ENCODE measurements around the gene DIPK2A.

DIPK2A gene

DNA sequence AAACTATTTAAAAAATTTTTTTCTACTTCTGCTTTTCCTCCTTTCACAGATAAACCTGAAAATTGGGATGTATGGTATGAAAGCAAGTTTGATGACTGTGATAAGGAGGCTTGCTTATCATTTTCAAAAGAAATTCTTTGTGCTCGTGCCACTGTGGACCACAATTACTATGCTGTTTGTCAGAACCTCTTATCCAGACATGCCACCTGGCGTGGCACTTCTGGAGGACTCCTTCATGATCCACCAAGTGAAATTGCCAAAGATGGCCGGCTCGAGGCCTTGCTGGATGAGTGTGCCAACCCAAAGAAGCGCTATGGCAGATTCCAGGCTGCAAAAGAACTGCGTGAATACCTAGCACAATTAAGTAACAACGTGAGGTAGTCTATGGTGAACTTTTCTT lies 17.8 kb downstream of the DIPK2A start:
- H3K79me2 ChIP-seq (ENCODE audit: insufficient read depth, low read length), result peaks cover 26% of the 10 kb centered on the region
- H2AFZ ChIP-seq (ENCODE audit: low read length), result no peak overlapping the region
- no peak overlapping the region for H3K27ac ChIP-seq (ENCODE audit: low read depth, low read length, poor library complexity, severe bottlenecking)
- H3K27me3 ChIP-seq (ENCODE audit: insufficient read depth, low read length), result no peaks in the 10 kb centered on the region
- H3K4me2 ChIP-seq (ENCODE audit: low read length), result no peak overlapping the region
- TF ChIP-seq, protein P1, sequence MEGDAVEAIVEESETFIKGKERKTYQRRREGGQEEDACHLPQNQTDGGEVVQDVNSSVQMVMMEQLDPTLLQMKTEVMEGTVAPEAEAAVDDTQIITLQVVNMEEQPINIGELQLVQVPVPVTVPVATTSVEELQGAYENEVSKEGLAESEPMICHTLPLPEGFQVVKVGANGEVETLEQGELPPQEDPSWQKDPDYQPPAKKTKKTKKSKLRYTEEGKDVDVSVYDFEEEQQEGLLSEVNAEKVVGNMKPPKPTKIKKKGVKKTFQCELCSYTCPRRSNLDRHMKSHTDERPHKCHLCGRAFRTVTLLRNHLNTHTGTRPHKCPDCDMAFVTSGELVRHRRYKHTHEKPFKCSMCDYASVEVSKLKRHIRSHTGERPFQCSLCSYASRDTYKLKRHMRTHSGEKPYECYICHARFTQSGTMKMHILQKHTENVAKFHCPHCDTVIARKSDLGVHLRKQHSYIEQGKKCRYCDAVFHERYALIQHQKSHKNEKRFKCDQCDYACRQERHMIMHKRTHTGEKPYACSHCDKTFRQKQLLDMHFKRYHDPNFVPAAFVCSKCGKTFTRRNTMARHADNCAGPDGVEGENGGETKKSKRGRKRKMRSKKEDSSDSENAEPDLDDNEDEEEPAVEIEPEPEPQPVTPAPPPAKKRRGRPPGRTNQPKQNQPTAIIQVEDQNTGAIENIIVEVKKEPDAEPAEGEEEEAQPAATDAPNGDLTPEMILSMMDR (IDR thresholded peaks at IDR 0.05; ENCODE audit: low read length), result no peak
- no peak for TF ChIP-seq EZH2 (IDR thresholded peaks at IDR 0.05; ENCODE audit: borderline replicate concordance, low read length)
- no peaks in the 10 kb centered on the region for H3F3A ChIP-seq (ENCODE audit: insufficient read depth, low read length)
- H3K4me1 ChIP-seq (ENCODE audit: insufficient read depth, low read length, severe bottlenecking), result no peaks in the 10 kb centered on the region
- H3K4me3 ChIP-seq (ENCODE audit: low read depth, low read length, poor library complexity, severe bottlenecking), result no peak overlapping the region
- no peak overlapping the region for H3K9ac ChIP-seq (ENCODE audit: low read length)
- H3K9me2 ChIP-seq (ENCODE audit: low read depth, low read length), result no peaks in the 10 kb centered on the region
- no peaks in the 10 kb centered on the region for H3K9me3 ChIP-seq (ENCODE audit: low read length)
- peaks cover 42% of the 10 kb centered on the region for H3K36me3 ChIP-seq (ENCODE audit: insufficient read depth, low read length)
- 0 out of 2 replicates have a peak, but pooled peaks cover 2% of the 10 kb centered on the region for H4K20me1 ChIP-seq (ENCODE audit: insufficient read depth, low read length)

DNA sequence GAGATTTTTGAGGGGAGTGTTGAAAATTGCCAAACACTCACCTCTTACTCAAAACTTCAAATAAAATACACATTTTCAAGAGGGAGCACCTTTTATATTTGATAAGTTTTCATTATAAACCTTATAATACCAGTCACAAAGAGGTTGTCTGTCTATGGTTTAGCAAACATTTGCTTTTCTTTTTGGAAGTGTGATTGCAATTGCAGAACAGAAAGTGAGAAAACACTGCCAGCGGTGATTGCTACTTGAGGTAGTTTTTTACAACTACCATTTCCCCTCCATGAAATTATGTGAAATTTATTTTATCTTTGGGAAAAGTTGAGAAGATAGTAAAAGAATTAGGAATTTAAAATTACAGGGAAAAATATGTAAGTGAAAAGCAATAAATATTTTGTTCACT lies 20.1 kb downstream of the DIPK2A start:
- H3F3A ChIP-seq (ENCODE audit: insufficient read depth, low read length), result no peaks in the 10 kb centered on the region
- H3K36me3 ChIP-seq (ENCODE audit: insufficient read depth, low read length), result peaks cover 39% of the 10 kb centered on the region
- no peak overlapping the region for H3K27ac ChIP-seq (ENCODE audit: low read depth, low read length, poor library complexity, severe bottlenecking)
- no peak overlapping the region for H3K4me2 ChIP-seq (ENCODE audit: low read length)
- TF ChIP-seq EZH2 (IDR thresholded peaks at IDR 0.05; ENCODE audit: borderline replicate concordance, low read length), result no peak
- TF ChIP-seq, protein P1 (IDR thresholded peaks at IDR 0.05; ENCODE audit: low read length), result no peak
- H2AFZ ChIP-seq (ENCODE audit: low read length), result no peak overlapping the region
- H3K9me2 ChIP-seq (ENCODE audit: low read depth, low read length), result no peaks in the 10 kb centered on the region
- 0 out of 2 replicates have a peak, but pooled peaks cover 2% of the 10 kb centered on the region for H4K20me1 ChIP-seq (ENCODE audit: insufficient read depth, low read length)
- no peak overlapping the region for H3K4me3 ChIP-seq (ENCODE audit: low read depth, low read length, poor library complexity, severe bottlenecking)
- no peaks in the 10 kb centered on the region for H3K27me3 ChIP-seq (ENCODE audit: insufficient read depth, low read length)
- H3K9me3 ChIP-seq (ENCODE audit: low read length), result no peaks in the 10 kb centered on the region
- H3K9ac ChIP-seq (ENCODE audit: low read length), result no peak overlapping the region
- peaks cover 10% of the 10 kb centered on the region for H3K4me1 ChIP-seq (ENCODE audit: insufficient read depth, low read length, severe bottlenecking)
- H3K79me2 ChIP-seq (ENCODE audit: insufficient read depth, low read length), result peaks cover 9% of the 10 kb centered on the region

DNA sequence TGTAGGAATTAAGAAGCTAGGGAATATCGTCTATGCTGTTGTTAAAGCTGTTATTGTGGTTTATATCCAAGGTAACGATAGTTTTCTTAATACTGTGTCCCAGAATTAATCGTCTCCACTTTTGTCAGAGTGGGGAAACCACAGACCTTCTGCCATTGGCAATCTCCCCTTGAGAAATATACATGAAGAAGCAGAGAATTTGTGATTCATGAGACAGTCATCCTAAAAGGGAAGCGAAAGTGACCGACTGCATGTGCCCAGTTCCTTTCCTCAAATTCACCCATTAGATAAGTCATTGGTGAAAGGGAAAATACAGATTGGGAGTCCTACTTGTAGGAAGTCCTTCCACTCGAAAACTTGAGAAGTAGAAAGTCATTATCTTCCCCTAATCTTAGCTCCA lies 26.6 kb downstream of the DIPK2A start:
- no peak overlapping the region for H2AFZ ChIP-seq (ENCODE audit: low read length)
- no peak for TF ChIP-seq EZH2 (IDR thresholded peaks at IDR 0.05; ENCODE audit: borderline replicate concordance, low read length)
- TF ChIP-seq, protein P1 (IDR thresholded peaks at IDR 0.05; ENCODE audit: low read length), result no peak
- H3K9me2 ChIP-seq (ENCODE audit: low read depth, low read length), result no peaks in the 10 kb centered on the region
- H3F3A ChIP-seq (ENCODE audit: insufficient read depth, low read length), result no peaks in the 10 kb centered on the region
- no peaks in the 10 kb centered on the region for H3K27me3 ChIP-seq (ENCODE audit: insufficient read depth, low read length)
- no peaks in the 10 kb centered on the region for H3K79me2 ChIP-seq (ENCODE audit: insufficient read depth, low read length)
- no peaks in the 10 kb centered on the region for H4K20me1 ChIP-seq (ENCODE audit: insufficient read depth, low read length)
- H3K27ac ChIP-seq (ENCODE audit: low read depth, low read length, poor library complexity, severe bottlenecking), result no peak overlapping the region
- no peak overlapping the region for H3K9ac ChIP-seq (ENCODE audit: low read length)
- H3K36me3 ChIP-seq (ENCODE audit: insufficient read depth, low read length), result peaks cover 4% of the 10 kb centered on the region
- no peak overlapping the region for H3K4me2 ChIP-seq (ENCODE audit: low read length)
- H3K9me3 ChIP-seq (ENCODE audit: low read length), result no peaks in the 10 kb centered on the region
- H3K4me1 ChIP-seq (ENCODE audit: insufficient read depth, low read length, severe bottlenecking), result peaks cover 10% of the 10 kb centered on the region
- H3K4me3 ChIP-seq (ENCODE audit: low read depth, low read length, poor library complexity, severe bottlenecking), result no peak overlapping the region
